HG03039 (cell line): ENCODE measurements around the gene HIVEP3.

ENCODE experiments used
- ATAC-seq: cut with Tn5 transposase; IDR thresholded peaks from one replicate; pipeline ENCODE4 v1.9.1; 2021; ENCODE audit warnings: mild to moderate bottlenecking, moderate library complexity; ENCODE audit not compliant: unreplicated experiment

Gene HIVEP3

DNA sequence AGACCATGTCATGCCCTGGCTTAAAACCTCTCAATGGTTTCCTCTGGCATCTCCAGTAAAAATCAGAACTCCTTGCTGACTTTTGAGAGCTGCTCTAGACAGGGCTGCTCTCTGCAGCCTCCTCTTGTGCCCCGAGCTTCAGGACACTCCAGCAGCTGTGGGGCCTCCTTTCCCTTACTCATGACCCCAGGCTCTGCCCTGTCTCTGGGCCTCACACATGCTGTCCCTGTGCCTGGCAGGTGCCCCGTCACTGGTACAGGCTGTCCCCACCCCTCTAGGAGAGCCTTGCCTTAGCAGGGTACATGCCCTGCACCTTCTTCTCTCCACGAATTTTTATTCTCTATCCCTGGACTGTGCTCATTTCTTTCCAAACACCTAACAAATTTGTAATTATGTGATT lies 43.2 kb downstream of the HIVEP3 start:
- ATAC-seq: no peak

DNA sequence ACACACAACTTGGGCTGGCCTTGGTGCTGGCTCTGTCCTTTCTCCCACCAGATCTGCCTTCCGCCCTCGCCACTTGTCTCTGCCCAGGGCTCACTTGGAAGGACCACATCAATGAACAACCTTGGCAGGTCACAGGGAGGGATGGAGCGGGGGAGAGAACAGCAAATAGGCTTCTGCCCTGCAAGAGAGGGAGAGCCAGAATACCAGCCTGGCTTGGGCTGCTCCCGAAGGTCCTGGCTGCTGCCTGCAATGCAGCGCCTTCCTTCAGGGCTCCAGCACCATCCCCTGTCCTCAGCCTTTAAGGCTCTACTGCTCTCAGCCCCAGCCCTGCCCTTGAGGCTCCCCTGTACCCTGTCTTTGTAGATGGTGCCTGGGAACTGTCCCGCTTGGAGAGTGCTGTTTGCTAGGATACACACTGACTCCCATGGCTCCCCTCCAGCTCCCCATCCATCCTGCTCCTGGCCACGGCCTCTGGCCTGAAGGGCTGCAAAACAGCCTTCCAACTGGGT lies 43.8 kb downstream of the HIVEP3 start:
- ATAC-seq: no peak

DNA sequence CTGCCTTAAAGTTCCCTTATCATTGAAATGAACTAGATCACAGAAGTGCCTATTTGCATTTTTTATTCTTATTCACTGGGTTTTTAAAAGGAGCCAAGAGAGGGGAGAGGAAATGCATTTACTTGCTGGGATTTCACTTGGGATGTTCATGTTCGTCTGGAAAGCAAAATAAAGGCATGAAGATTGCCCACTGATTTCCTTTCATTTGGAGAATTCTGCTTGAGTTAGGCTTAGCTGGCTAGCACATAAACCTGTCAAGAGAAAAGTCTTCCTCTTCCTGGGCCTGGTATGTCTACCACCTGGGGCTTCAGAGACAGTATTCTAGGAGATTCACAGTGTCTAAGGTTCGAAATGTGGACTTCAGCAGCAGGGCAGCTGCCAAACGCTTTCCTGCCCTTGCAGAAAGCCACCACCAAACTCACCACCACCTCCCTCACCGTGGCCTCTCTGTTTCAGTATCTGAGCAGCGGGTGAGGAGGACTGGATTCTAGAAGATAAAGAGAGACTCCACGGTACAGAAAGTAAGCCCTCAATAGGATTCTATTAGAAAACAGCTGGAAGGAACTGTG lies 44.5 kb downstream of the HIVEP3 start:
- no peak for ATAC-seq

DNA sequence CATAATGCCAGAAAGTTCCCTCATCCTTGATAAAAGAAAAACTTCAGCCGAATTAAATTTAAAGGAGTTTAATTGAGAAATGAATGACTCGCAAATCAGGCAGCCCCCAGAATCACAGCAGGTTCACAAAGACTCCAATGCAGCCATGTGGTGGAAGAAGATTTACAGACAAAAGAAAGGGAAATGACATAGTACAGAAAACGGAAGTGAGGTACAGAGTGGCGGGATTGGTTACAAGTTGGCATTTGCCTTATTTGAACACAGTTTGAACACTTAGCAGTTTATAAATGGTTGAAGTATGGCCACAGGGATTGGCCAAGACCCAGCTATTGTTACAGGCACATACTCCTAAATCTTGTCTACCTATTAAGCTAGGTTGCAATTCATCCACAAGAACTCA lies 46.6 kb downstream of the HIVEP3 start:
- ATAC-seq: no peak

DNA sequence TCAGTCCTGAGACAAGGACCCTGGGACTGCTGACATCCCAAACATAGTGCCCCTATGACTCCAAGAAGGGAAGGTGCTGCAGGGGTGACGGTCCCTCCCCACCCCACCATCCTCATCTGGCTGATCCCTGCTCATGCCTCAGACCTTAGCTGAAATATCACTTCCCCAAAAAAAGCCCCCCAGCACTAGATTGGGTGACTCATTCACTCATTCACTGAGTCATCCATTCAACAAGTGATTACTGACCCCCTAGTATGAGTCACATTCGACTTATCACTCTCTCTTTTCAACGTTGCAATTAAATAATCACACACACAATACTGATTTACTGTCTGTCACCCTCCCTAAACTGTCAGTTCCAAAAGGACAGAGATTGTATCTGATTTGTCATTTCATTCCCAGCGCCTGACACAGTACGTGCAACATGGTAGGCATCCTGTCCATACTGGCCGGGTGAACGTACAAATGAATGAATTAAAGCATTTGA lies 48.6 kb downstream of the HIVEP3 start:
- no peak for ATAC-seq

GRCh38 chr1:41868241-41868998 lies 50.3 kb downstream of the HIVEP3 start:
- ATAC-seq: peak; percentile 49

GRCh38 chr1:41866285-41866684 lies 52.4 kb downstream of the HIVEP3 start:
- no peak for ATAC-seq

DNA sequence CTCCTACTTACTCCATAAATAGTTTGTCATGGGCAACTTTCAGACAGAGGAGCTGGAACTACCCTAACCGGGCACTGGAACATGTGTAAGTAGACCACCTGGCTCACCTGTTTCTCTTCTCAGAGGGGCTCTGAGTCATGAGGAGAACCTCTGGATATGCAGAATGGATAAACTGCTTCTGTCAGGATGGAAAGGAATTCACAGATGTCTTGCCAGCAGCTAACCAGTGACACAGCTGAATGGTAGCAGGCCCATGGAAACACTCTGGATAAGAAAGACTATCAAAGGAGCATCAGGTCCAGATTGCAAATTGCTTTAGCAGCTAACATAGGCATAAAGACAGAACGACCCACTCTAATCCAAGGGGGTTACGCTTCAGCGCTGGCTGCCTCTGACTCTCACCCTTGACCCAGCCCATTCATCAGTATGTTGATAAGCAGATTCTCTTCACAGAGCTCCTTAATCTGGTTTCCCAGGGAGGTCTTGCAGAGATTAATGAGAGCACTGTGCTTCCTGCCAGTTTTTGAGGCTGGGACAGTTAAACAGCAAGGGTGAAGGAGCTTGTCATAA lies 54.2 kb downstream of the HIVEP3 start:
- no peak for ATAC-seq

- no peak for ATAC-seq
Measured at GRCh38 chr1:41863718-41864117, 55.0 kb downstream of the HIVEP3 start.

GRCh38 chr1:41862384-41863221 lies 56.1 kb downstream of the HIVEP3 start:
- ATAC-seq: no peak

DNA sequence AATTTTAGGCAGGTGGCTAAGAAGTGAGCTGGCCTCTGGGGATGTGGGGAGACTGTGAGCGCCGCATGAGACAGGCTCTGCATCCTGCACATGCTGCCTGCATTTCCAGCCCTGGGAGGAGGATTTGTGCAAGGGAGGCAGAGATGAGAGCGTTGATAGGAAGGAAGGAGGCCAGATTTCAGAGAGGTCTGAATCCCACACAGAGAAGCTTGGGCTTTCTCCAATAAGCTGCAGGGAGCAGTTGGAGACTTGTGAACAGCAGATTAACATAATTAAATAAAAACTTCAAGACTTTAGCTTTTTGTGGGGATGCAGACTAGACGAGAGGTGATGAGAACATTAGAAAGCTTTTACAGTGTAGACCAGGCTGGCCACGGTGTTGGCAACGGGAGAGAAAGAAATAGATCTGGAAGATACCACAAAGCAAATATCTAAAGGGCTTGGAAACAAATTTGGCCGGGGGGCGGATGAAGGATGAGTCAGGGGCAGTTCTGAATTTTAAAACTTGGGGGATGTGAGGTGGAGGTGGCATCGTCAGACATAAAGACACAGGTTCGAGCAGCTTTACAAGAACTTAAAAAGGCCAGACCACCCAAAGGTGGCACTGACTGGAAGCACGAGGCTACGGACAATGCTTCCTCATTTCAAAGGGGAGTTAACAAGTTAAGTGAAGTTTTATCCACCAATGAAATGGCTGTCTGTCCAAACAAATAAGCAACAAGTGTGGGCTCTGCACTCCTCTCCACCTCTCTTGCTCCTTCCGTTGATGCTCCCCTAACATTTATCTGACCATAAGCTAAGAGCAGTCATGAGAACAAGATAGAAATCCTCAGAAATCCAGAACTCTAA lies 57.0 kb downstream of the HIVEP3 start:
- no peak for ATAC-seq

GRCh38 chr1:41860771-41861170 lies 58.0 kb downstream of the HIVEP3 start:
- no peak for ATAC-seq

GRCh38 chr1:41860214-41860613 lies 58.5 kb downstream of the HIVEP3 start:
- no peak for ATAC-seq

- no peak for ATAC-seq
Measured at GRCh38 chr1:41859686-41860085, 59.0 kb downstream of the HIVEP3 start.

DNA sequence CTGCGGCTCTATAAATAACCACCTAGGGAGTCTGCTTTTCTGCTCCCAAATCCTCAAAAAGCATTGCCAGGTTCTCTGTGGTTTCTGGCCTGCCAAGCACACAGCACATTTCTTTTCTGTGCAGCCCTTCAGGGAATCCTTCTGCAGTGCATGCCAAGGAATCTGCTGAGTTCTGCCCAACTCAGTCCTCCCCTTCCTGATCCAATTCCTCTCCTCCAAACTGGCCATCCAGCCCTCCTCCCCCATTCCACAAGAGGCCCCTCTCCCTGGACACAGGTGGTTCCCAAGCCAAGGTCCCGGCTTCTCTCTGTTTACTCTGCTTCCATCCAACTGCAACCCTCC lies 61.8 kb downstream of the HIVEP3 start:
- no peak for ATAC-seq

DNA sequence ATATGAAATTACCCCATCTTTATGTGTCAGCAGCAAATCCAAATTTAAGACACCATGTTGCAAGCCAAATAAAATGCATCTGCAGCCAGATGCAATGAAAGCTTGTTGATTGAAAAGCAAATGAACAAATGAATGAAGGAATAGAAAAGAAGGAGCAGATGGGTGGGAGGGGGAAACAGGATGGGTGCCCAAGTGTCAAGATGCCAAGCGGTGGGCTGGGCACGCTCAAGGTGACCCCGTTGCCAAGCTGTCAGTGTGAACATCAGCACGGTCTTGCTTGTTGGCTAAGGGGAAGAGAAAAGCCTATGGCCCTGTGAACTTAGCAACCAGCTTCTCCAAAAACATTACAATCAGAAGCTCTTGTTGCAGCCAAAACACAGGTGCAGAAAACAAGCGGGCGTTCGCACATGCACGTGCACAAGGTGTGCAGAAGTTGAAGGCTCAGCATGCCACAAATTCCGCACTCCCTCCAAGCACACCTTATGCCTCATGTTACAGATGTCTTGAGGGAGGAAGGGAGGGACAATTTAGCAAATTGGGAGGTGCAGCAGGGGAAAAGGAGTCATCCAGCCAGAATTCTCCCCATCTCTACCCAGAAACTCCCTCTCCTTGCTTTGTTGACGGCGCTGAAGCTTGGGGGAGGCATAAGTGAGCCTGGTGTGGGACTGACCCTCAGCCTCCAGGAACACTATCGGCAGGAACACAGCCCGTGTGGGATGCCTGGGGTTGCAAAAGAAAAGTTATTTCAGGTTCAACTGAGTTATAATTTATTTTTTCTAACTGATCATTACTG lies 62.4 kb downstream of the HIVEP3 start:
- no peak for ATAC-seq

- no peak for ATAC-seq
Measured at GRCh38 chr1:41855713-41856112, 63.0 kb downstream of the HIVEP3 start.

DNA sequence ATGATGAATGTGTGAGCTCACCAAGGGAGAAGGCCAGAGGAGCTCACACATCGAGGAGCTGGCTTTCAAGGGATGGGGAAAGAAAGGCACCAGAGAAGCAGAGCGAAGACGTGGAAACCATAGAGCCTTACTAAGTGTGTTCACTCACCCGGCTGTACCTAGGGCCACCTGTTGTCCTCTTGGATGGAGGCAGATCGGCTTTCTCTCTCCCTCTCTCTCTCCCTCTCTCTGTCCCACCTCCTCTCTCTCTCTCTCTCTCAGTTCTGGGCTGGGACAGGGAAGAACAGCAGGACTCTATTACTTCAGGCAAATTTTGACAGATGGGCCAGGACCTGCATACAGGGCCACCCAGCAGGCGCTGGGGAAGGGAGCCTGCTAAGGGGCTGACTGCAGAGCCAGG lies 64.8 kb downstream of the HIVEP3 start:
- ATAC-seq: no peak

GRCh38 chr1:41852091-41852490 lies 66.6 kb downstream of the HIVEP3 start:
- ATAC-seq: no peak

DNA sequence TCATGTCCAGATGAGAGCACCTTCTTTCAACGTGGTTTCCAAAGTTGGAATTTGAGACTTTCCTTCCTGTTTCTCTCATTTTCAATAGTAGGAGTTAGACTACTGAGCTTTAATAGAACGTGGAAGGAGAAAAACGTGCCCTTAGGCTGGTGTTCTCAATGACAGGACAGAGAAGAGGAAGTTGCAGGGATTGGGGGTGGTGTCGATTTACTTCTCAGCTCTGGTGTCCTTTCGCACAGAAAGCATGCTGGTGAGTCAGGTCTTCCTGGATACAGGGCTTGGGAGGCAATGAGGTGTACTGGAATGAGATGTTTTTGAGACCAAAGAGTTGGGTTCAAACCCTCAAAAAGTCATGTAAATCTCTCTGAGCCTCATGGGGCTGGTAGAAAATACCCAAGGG lies 67.1 kb downstream of the HIVEP3 start:
- no peak for ATAC-seq
